ENCODE data around the gene CAD.

Gene CAD

GRCh38 chr2:27212626-27213471 lies 4.3 kb upstream of the CAD start:
- peak overlapping the region; percentile 79 for H3K4me3 ChIP-seq (ENCODE audit: low read length)
- peak overlapping the region; percentile 79 for H3K27ac ChIP-seq (ENCODE audit: low read depth, low read length)
- peaks cover 52% of the 10 kb centered on the region for H3K4me1 ChIP-seq (ENCODE audit: control insufficient read depth, low read length)
- H3K36me3 ChIP-seq (ENCODE audit: control insufficient read depth, low read length) = peaks cover 75% of the 10 kb centered on the region
- peak overlapping the region; percentile 75 for H3K4me2 ChIP-seq (ENCODE audit: low read length)
- TF ChIP-seq, protein P1, sequence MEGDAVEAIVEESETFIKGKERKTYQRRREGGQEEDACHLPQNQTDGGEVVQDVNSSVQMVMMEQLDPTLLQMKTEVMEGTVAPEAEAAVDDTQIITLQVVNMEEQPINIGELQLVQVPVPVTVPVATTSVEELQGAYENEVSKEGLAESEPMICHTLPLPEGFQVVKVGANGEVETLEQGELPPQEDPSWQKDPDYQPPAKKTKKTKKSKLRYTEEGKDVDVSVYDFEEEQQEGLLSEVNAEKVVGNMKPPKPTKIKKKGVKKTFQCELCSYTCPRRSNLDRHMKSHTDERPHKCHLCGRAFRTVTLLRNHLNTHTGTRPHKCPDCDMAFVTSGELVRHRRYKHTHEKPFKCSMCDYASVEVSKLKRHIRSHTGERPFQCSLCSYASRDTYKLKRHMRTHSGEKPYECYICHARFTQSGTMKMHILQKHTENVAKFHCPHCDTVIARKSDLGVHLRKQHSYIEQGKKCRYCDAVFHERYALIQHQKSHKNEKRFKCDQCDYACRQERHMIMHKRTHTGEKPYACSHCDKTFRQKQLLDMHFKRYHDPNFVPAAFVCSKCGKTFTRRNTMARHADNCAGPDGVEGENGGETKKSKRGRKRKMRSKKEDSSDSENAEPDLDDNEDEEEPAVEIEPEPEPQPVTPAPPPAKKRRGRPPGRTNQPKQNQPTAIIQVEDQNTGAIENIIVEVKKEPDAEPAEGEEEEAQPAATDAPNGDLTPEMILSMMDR (IDR thresholded peaks at IDR 0.05; ENCODE audit: low read depth, low read length, poor library complexity, severe bottlenecking) = no peak
- TF ChIP-seq EZH2phosphoT487 (IDR thresholded peaks at IDR 0.05; ENCODE audit: borderline replicate concordance, low read length) = no peak
- no peaks in the 10 kb centered on the region for H3K9me2 ChIP-seq (replicated peaks; ENCODE audit: control insufficient read depth, low read length)
- H3K27me3 ChIP-seq (ENCODE audit: control insufficient read depth, low read length) = no peaks in the 10 kb centered on the region
- H3K79me2 ChIP-seq (ENCODE audit: control insufficient read depth, low read length) = peaks cover 50% of the 10 kb centered on the region
- H3K9me3 ChIP-seq (ENCODE audit: control insufficient read depth, insufficient read depth, low read length) = no peaks in the 10 kb centered on the region
- no peaks in the 10 kb centered on the region for H4K20me1 ChIP-seq (ENCODE audit: control insufficient read depth, insufficient read depth, low read depth, low read length)
- peaks cover 14% of the 10 kb centered on the region for H3F3A ChIP-seq (ENCODE audit: control insufficient read depth, insufficient read depth)

DNA sequence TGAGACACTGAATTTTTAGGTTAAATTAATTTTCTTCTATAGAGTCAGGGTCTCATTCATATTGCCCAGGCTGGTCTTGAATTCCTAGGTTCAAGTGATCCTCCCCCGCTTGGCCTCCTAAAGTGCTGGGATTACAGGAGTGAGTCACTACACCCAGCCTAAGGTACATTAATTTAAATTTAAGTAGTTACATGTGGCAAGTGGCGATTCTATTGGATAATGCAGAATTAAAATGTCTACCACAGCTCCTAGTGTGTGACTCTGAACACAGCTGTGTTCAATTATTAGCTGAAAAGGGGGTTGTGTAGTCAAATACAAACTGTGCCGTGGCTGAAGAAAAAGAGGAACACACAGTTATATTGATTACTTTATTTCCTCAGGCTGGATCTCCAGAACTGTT lies 2.2 kb upstream of the CAD start:
- no peak overlapping the region for H3K27ac ChIP-seq (ENCODE audit: low read depth, low read length)

GRCh38 chr2:27216416-27217137 lies 592 bp upstream of the CAD start:
- no peaks in the 10 kb centered on the region for H3K9me3 ChIP-seq (ENCODE audit: control insufficient read depth, insufficient read depth, low read length)
- peaks cover 22% of the 10 kb centered on the region for H3F3A ChIP-seq (ENCODE audit: control insufficient read depth, insufficient read depth)
- peaks cover 52% of the 10 kb centered on the region for H3K79me2 ChIP-seq (ENCODE audit: control insufficient read depth, low read length)
- peak overlapping the region; percentile 98 for H3K4me2 ChIP-seq (ENCODE audit: low read length)
- no peaks in the 10 kb centered on the region for H3K27me3 ChIP-seq (ENCODE audit: control insufficient read depth, low read length)
- H3K4me1 ChIP-seq (ENCODE audit: control insufficient read depth, low read length) = peaks cover 50% of the 10 kb centered on the region
- no peaks in the 10 kb centered on the region for H3K9me2 ChIP-seq (replicated peaks; ENCODE audit: control insufficient read depth, low read length)
- no peak overlapping the region for H3K27ac ChIP-seq (ENCODE audit: low read depth, low read length)
- no peak for TF ChIP-seq EZH2phosphoT487 (IDR thresholded peaks at IDR 0.05; ENCODE audit: borderline replicate concordance, low read length)
- TF ChIP-seq, protein P1 (IDR thresholded peaks at IDR 0.05; ENCODE audit: low read depth, low read length, poor library complexity, severe bottlenecking) = no peak
- no peaks in the 10 kb centered on the region for H4K20me1 ChIP-seq (ENCODE audit: control insufficient read depth, insufficient read depth, low read depth, low read length)
- peaks cover 83% of the 10 kb centered on the region for H3K36me3 ChIP-seq (ENCODE audit: control insufficient read depth, low read length)
- peak overlapping the region; percentile 92 for H3K4me3 ChIP-seq (ENCODE audit: low read length)

More for the DNA sequence above, 2.2 kb upstream of the CAD start:
- peaks cover 57% of the 10 kb centered on the region for H3K79me2 ChIP-seq (ENCODE audit: control insufficient read depth, low read length)
- H3K36me3 ChIP-seq (ENCODE audit: control insufficient read depth, low read length) = peaks cover 73% of the 10 kb centered on the region
- no peaks in the 10 kb centered on the region for H3K9me2 ChIP-seq (replicated peaks; ENCODE audit: control insufficient read depth, low read length)
- H3K4me3 ChIP-seq (ENCODE audit: low read length) = no peak overlapping the region
- H3K4me2 ChIP-seq (ENCODE audit: low read length) = no peak overlapping the region
- no peaks in the 10 kb centered on the region for H4K20me1 ChIP-seq (ENCODE audit: control insufficient read depth, insufficient read depth, low read depth, low read length)
- H3F3A ChIP-seq (ENCODE audit: control insufficient read depth, insufficient read depth) = peaks cover 22% of the 10 kb centered on the region
- peaks cover 59% of the 10 kb centered on the region for H3K4me1 ChIP-seq (ENCODE audit: control insufficient read depth, low read length)
- no peaks in the 10 kb centered on the region for H3K27me3 ChIP-seq (ENCODE audit: control insufficient read depth, low read length)
- TF ChIP-seq EZH2phosphoT487 (IDR thresholded peaks at IDR 0.05; ENCODE audit: borderline replicate concordance, low read length) = no peak
- TF ChIP-seq, protein P1 (IDR thresholded peaks at IDR 0.05; ENCODE audit: low read depth, low read length, poor library complexity, severe bottlenecking) = no peak
- H3K9me3 ChIP-seq (ENCODE audit: control insufficient read depth, insufficient read depth, low read length) = no peaks in the 10 kb centered on the region
